CD14-positive monocyte (primary cell): ENCODE results near the gene CDH3. TPM values are rescaled to one million over a fixed set of nuclear protein-coding genes. Genes with fewer than 3 reads are reported as not detected.

Source experiments
- DNase-seq, 3 donors: peaks; one replicate each; pipeline ENCODE4 v3.0.0-alpha.2; 2011 to 2022
- H2AFZ ChIP-seq: 2 replicates; pipeline ENCODE4 v1.6.0; 2012; ENCODE audit warnings: mild to moderate bottlenecking, low read depth, low read length, inconsistent platforms; ENCODE audit not compliant: insufficient read depth, poor library complexity, severe bottlenecking
- H3K27ac ChIP-seq, 2 donors: 1 replicate in 1 of 2; 2 replicates in 1 of 2; pipeline ENCODE4 v1.5.1; 2012 to 2013; ENCODE audit warnings: low read length in 2 of 2, control low read depth in 1 of 2, inconsistent platforms in 1 of 2, low read depth in 1 of 2, mild to moderate bottlenecking in 1 of 2
- H3K27me3 ChIP-seq, 2 donors: one replicate each; pipeline versions ENCODE4 v1.6.0 to v1.6.1; 2011 to 2013; ENCODE audit warnings: low read length in 2 of 2; ENCODE audit not compliant: control insufficient read depth in 2 of 2, insufficient read depth in 2 of 2
- H3K36me3 ChIP-seq, 2 donors: replicated peaks in 1 of 2; 1 replicate in 1 of 2; 2 replicates in 1 of 2; pipeline versions ENCODE4 v1.5.1 to v1.6.1; 2012 to 2013; ENCODE audit warnings: low read length in 2 of 2, control low read depth in 1 of 2, inconsistent platforms in 1 of 2, mild to moderate bottlenecking in 1 of 2; ENCODE audit not compliant: insufficient read depth in 2 of 2, control insufficient read depth in 1 of 2
- H3K4me1 ChIP-seq, 2 donors: 1 replicate in 1 of 2; 2 replicates in 1 of 2; pipeline versions ENCODE4 v1.5.1 to v1.6.1; 2012 to 2013; ENCODE audit warnings: low read length in 2 of 2, control low read depth in 1 of 2, inconsistent platforms in 1 of 2, mild to moderate bottlenecking in 1 of 2, moderate library complexity in 1 of 2; ENCODE audit not compliant: insufficient read depth in 2 of 2, control insufficient read depth in 1 of 2
- H3K4me2 ChIP-seq: replicated peaks from 2 replicates; pipeline ENCODE3; 2012; ENCODE audit warnings: low read length, moderate library complexity, mild to moderate bottlenecking; ENCODE audit not compliant: poor library complexity, severe bottlenecking; ENCODE audit errors: extremely low read depth
- H3K4me3 ChIP-seq, 3 experiments: fragments of 200-600 bp in 1 of 3; sonication (generic) in 1 of 3; replicated peaks in 1 of 3; 1 replicate in 2 of 3; 2 replicates in 1 of 3; pipeline ENCODE4 v1.5.1; 2011 to 2013; ENCODE audit warnings: low read length in 3 of 3, mild to moderate bottlenecking in 3 of 3, control low read depth in 2 of 3, low read depth in 2 of 3, inconsistent platforms in 1 of 3, moderate library complexity in 1 of 3
- H3K79me2 ChIP-seq: 2 replicates; pipeline ENCODE4 v1.6.0; 2012; ENCODE audit warnings: mild to moderate bottlenecking, control low read depth, inconsistent platforms, low read length, moderate library complexity; ENCODE audit not compliant: insufficient read depth
- H3K9ac ChIP-seq: 2 replicates; pipeline ENCODE4 v1.6.0; 2017; ENCODE audit warnings: low read length, mild to moderate bottlenecking; ENCODE audit not compliant: insufficient read depth, poor library complexity, severe bottlenecking
- H3K9me3 ChIP-seq, 2 donors: replicated peaks in 1 of 2; 1 replicate in 1 of 2; 2 replicates in 1 of 2; pipeline versions ENCODE4 v1.5.1 to v1.6.1; 2012 to 2013; ENCODE audit warnings: low read length in 2 of 2, control low read depth in 1 of 2; ENCODE audit not compliant: control insufficient read depth in 1 of 2, insufficient read depth in 1 of 2
- H4K20me1 ChIP-seq: 2 replicates; pipeline ENCODE4 v1.6.0; 2012; ENCODE audit warnings: mild to moderate bottlenecking, low read length, control low read depth, moderate library complexity; ENCODE audit not compliant: insufficient read depth
- H3K27ac Mint-ChIP-seq, 7 donors: one replicate each; pipeline ENCODE4 v1.8.0; 2020; ENCODE audit warnings: mild to moderate bottlenecking in 7 of 7, mixed read lengths in 7 of 7, moderate library complexity in 6 of 7, inconsistent platforms in 2 of 7
- H3K27me3 Mint-ChIP-seq, 3 donors: one replicate each; pipeline ENCODE4 v1.8.0; 2021 to 2022; ENCODE audit warnings: low read depth in 3 of 3, mild to moderate bottlenecking in 3 of 3, mixed read lengths in 3 of 3, moderate library complexity in 3 of 3, inconsistent platforms in 1 of 3
- H3K36me3 Mint-ChIP-seq, 2 donors: one replicate each; pipeline ENCODE4 v1.8.0; 2020; ENCODE audit warnings: mixed read lengths in 2 of 2, inconsistent platforms in 1 of 2, mild to moderate bottlenecking in 1 of 2
- H3K4me1 Mint-ChIP-seq: one replicate; pipeline ENCODE4 v1.8.0; 2020; ENCODE audit warnings: mild to moderate bottlenecking, mixed read lengths
- H3K4me3 Mint-ChIP-seq, 2 donors: one replicate each; pipeline ENCODE4 v1.8.0; 2020; ENCODE audit warnings: mild to moderate bottlenecking in 2 of 2, mixed read lengths in 2 of 2, moderate library complexity in 1 of 2
- H3K9me3 Mint-ChIP-seq, 7 donors: one replicate each; pipeline ENCODE4 v1.8.0; 2020 to 2022; ENCODE audit warnings: mixed read lengths in 7 of 7, mild to moderate bottlenecking in 6 of 7, moderate library complexity in 6 of 7, inconsistent platforms in 2 of 7
- CTCF ChIP-seq: fragments of 200-600 bp; IDR thresholded peaks from one replicate; pipeline ENCODE4 v1.8.0; 2022; ENCODE audit warnings: antibody characterized with exemption, mild to moderate bottlenecking
- WGBS: methylation state at CpG from one replicate; pipeline ENCODE4 v1.1.5; 2013; ENCODE audit warnings: missing lambda C conversion rate; ENCODE audit not compliant: insufficient coverage; 5-methylcytosine and 5-hydroxymethylcytosine counted together
- intact Hi-C, 2 donors: fragments of 100-400 bp; cut with micrococcal nuclease; formaldehyde crosslinking; loops; one replicate each; pipeline versions ENCODE4 v1.15.0 to v1.15.1; 2023
- polyA plus RNA-seq, 3 donors: library from polyadenylated mRNA; depleted of rRNA in 1 of 3; unstranded in 2 of 3; stranded (reverse) in 1 of 3; fragments of 300-500 nt in 2 of 3; fragments of >200 nt in 1 of 3; fragmentation: Illumina TruSeq in 2 of 3; gene quantifications; 1 replicate in 2 of 3; 2 replicates in 1 of 3; pipeline ENCODE4 v1.2.3, GENCODE V29; 2012 to 2021
- small RNA-seq: library from RNA; depleted of rRNA; stranded (forward); fragments of <200 nt; gene quantifications from one replicate; pipeline ENCODE3, GENCODE V24; 2012; ENCODE audit warnings: low read depth; ENCODE audit not compliant: insufficient read length

The CDH3 gene
- polyA plus RNA-seq, 3 donors = not detected

DNA sequence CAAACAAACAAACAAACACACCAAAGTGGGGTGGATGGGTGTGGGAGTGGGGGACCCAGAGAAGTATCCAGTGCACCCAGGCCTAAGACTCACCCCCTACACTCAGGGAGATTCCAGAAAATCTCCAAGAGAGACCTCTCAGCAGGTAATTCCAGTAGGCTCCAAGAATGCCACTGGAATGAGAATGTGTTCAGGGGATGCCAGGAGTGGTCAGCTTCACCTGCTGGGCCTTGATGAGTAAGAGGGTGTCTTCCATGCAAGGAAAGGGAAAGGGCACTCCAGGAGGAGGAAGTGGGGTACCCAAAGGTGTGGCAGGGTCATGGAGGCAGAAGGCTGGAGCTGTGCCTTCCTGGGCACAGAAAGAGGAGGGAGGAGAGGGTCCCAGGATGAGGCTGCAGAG, 101.8 kb downstream of the CDH3 start:
- no peak for DNase-seq
- H3K27ac Mint-ChIP-seq = no peak overlapping the region
- Histone ChIP-seq H4K20me1 (no peaks in the 10 kb centered on the region), H3K9ac (no peak overlapping the region), H3K36me3 (no peaks in the 10 kb centered on the region), H3K4me1 (peaks cover 5 to 11% of the 10 kb centered on the region in 2 donors), H3K79me2 (no peaks in the 10 kb centered on the region), H3K4me2 (no peak overlapping the region), H3K4me3 (no peak overlapping the region), H3K27me3 (no peaks in the 10 kb centered on the region), H3K9me3 (no peaks in the 10 kb centered on the region), H3K27ac (no peak overlapping the region), H2AFZ (no peak overlapping the region)
- H3K4me1 Mint-ChIP-seq = peaks cover 13% of the 10 kb centered on the region
- H3K27me3 Mint-ChIP-seq = peaks cover 14 to 21% (median 17%) of the 10 kb centered on the region in 3 donors
- peaks cover 0 to 2% (median 0%) of the 10 kb centered on the region in 7 donors for H3K9me3 Mint-ChIP-seq
- TF ChIP-seq CTCF = no peak
- no peak overlapping the region for H3K4me3 Mint-ChIP-seq
- H3K36me3 Mint-ChIP-seq = no peaks in the 10 kb centered on the region
- intact Hi-C loops = no loop called here

DNA sequence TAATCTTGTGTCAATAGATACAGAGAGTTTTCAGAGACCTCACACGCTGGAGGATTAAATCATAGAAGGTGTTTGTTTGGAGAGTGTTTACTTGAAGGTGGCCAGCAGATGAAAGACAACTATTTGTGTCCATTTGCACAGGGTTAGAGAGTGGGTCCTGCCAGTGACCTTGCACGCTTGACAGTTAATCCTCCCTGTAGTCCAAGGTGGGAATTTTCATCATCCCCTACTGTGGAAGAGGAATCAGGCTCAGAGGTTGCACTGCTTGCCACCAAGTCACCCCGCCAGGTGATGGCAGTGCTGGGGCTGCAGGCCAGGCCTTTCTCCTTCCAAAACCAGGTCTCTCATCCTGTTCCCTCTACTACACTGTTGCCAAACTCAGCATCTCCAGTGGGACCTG, 104.3 kb downstream of the CDH3 start:
- no peaks in the 10 kb centered on the region for H3K36me3 ChIP-seq
- H3K4me1 ChIP-seq = no peaks in the 10 kb centered on the region
- H2AFZ ChIP-seq = no peak overlapping the region
- 100% methylated on average over 2 of the region's 3 CpGs for WGBS
- Mint-ChIP-seq H3K4me3 (no peak overlapping the region), H3K27ac (no peak overlapping the region), H3K4me1 (no peaks in the 10 kb centered on the region), H3K27me3 (peaks cover 10 to 16% (median 15%) of the 10 kb centered on the region in 3 donors), H3K36me3 (no peaks in the 10 kb centered on the region), H3K9me3 (peaks cover 0 to 1% (median 0%) of the 10 kb centered on the region in 7 donors)
- no peaks in the 10 kb centered on the region for H4K20me1 ChIP-seq
- intact Hi-C loops = no loop called here
- H3K27ac ChIP-seq = no peak overlapping the region
- H3K9me3 ChIP-seq = no peaks in the 10 kb centered on the region
- DNase-seq = no peak
- no peak overlapping the region for H3K4me3 ChIP-seq
- no peaks in the 10 kb centered on the region for H3K27me3 ChIP-seq
- no peak overlapping the region for H3K4me2 ChIP-seq
- TF ChIP-seq CTCF = no peak
- no peak overlapping the region for H3K9ac ChIP-seq
- H3K79me2 ChIP-seq = no peaks in the 10 kb centered on the region

Small RNAs within 50 kb of the gene (small RNA-seq; reads per million reads assigned to genes)
- gene HSPE1P5 = not detected
- not detected for gene RF01233
- gene RNA5SP429 = not detected

Other genes with a start within 250 kb of the CDH3 start
- 1 to 10 TPM in 1 of 3 donors, under 1 TPM in 2; 0.40 to 1.1 (median 0.51) TPM for gene SMPD3, start 196.8 kb upstream of the CDH3 start, polyA plus RNA-seq
- gene ZFP90, start 106.0 kb upstream of the CDH3 start, polyA plus RNA-seq = 1 to 10 TPM; 4.2 to 7.9 (median 6.3) TPM
- under 1 TPM in 2 of 3 donors, not detected in 1; 0.05 to 0.13 TPM for gene CDH1, start 92.0 kb downstream of the CDH3 start, polyA plus RNA-seq
- gene TANGO6, start 198.2 kb downstream of the CDH3 start, polyA plus RNA-seq = 1 to 10 TPM; 6.5 to 8.1 (median 7.3) TPM